Mucosa of gallbladder (tissue), 1 donor: ENCODE measurements around the gene PPARG. TPM values are rescaled to one million over a fixed set of nuclear protein-coding genes. Genes with fewer than 3 reads are reported as not detected.

Experiments used
- DNase-seq: peaks from one replicate; pipeline ENCODE4 v3.0.0-alpha.2; 2020; ENCODE audit warnings: low spot score
- total RNA-seq: library from RNA; stranded (reverse); gene quantifications from one replicate; pipeline ENCODE4 v1.2.1, GENCODE V29; 2021
- donor health status: DM: no; HTN: no; CAD: no.

PPARG gene
- total RNA-seq, 1 donor from 2014 or later, result 13.0 TPM

DNA sequence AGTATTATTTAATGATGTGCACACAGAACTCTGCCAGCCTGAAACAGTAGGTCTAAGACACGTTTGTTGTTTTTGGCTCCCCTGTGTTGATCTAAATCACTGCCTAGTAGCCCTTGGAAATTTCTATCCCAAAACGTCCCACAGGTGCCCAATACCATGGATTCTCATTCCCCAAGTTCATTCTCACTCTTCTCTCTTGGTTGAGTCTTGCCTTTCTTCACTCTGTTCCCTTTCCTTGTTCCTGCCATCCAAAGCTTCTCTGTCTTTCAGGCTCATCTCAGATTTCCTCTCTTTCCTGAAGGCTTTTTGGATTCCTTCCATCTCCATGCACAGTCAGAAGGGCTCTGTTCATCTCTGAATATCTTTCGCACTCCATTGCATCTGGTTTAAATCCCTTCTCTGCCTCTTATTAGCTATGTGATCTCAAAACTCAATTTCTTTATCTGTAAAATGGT is 54.2 kb downstream of the PPARG start:
- DNase-seq, result no peak

DNA sequence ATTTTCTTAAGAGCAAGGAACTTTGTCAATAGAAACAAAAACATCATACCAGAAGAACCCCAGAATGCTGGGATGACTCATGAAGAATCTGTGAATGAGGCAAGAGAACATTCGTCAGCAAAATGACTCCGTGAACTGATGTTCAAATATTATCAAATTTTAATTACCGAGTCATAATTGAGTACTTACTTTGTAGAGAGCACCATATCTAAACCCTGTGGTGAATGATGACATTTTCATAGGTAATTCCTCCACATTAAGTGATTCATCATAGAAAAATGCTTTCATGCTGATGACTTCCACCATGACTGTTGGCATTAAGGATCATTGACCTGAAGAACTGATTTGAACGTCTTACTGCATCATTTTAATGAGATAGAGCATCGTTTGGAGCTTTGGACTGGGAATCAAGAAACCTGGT is 56.3 kb downstream of the PPARG start:
- no peak for DNase-seq

DNA sequence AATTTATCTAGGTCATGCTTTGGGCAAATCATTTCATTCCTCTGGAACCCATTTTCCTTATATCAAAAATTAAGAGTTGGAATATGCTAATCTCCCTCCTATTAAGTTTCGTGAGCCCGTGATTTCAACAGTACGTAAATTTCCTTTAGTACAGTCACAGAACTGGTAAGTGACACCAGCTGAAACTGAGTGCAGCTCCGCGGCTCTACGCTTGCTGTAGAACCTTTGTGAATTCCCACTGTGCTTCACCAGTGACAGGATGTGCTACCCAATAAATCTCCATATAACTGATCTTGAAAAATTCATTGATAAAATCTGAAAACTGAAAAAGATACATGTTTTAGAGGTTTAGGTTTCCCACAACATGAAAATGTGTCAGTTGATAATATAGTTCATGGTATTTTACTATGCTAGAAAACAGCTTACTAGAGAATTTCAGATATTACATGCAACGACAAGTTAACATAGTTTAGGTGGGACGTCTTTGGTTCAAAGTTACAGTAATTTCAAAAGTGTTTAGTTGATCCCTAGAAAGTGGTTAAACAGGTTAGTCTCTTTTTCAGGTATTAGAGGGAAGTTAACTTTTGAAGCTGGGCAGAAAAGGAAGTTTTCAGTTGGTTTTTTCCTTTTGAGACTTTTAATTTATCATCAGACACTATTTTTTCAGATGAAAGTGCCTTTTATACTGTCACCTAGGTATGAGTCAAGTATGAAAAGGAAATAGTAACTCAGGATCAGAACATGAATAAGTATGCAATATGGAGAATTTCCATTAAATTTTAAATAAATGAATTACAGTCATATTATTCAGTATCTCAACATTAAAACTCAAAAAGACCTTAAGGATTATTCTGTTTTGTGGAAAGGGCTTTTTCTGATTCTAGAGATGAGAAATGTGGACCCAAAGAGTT is 57.0 kb downstream of the PPARG start:
- DNase-seq, result no peak

DNA sequence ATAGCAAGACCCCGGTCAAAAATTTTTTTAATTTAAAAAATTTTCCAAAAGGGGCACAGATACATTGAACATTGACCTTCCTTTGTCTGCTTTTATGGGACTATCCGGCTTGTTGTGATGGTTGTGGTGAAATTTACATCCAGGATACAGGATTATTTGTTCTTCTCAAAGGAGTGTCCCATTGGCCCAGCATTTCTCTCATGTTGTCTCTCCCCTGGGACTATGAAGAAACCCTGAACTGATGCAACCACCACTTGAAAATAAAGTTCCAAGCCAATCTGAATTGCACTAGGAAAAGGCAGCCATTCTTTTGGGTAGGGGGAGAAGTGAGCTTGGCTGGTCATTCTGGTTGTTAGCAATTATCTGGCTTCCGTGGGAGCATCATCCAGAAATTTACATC is 58.4 kb downstream of the PPARG start:
- DNase-seq, result no peak

DNA sequence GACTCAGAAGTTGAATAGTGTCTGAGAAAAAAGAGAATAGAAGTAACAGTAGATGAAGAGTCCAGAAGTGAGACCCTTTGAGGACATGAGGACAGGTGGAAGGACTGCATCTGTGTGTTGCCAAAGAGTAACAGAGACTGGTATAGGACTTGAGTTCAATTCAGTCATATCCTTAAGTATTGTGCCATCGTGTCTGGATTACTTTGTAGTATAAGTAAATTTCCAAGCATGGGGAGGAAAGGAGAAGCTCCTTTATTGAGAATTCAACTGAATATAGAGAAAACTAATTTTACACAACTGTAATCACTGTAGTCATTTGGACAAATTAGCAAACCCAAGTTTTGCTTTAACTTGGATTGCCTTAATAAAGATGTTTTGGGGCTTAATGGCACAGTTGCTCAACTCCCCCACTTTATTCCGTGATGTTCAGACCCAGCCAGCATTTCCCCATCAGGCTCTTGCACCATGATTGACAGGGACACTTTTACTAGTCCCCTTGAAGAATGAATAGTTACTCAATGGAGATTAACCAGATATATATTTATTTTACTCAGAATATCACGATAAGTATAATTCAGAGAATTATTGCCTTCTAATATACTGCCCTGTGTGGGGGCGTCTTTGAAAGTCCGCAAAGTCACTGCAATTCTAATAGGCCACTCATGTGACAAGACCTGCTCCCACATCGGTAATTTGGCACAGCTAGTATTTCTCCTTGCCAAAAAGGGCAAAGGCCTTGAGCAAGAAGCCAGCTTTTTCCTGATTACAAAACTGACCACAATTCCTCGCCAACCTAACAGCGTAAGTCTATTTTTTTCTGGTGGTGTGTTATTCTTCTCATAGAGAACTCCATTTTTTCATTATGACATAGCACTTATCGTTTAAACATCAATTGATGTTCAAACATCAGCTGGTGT is 61.3 kb downstream of the PPARG start:
- peak; percentile 68 for DNase-seq

DNA sequence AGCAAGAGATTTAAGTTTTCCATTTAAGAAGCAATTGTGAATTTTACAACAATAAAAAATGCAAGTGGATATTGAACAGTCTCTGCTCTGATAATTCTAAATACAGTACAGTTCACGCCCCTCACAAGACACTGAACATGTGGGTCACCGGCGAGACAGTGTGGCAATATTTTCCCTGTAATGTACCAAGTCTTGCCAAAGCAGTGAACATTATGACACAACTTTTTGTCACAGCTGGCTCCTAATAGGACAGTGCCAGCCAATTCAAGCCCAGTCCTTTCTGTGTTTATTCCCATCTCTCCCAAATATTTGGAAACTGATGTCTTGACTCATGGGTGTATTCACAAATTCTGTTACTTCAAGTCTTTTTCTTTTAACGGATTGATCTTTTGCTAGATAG is 62.3 kb downstream of the PPARG start:
- DNase-seq, result no peak

DNA sequence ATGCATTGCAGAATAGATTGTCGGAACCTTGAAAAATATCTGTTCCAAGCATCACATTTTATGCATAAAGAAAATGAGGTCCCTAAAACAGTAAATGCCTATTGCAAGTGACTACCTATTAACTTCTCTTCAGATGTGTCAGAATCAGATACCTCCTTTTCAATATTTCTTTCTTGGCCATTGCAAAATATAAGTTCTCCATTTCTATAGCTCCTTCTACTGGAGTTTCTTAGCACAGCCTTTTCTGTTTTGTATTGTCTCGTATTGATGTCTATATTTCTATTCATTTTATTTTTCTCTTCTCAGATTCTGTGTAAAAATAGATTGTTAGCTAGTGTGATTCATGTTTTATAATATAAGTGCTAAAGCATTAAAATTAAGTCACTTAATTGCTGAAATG is 63.4 kb downstream of the PPARG start:
- no peak for DNase-seq

DNA sequence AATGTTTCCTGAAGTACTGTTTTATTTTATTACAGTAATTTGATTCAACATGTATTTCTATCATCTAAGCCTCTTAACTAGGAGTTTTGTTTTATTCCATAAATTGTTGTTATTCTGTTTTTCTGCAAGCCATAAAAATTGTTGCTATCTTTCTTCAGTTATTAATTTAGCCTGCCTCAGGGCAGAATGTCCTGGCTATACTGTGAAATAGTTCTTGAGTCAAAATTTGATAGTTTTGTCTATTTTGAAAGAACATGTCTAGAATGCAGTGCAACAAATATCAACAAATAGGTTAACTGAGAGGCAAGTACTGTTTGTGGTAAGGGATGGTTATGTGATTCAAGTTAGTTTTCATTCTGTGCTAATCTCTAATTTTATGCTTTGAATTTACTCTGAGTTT is 63.9 kb downstream of the PPARG start:
- no peak for DNase-seq

DNA sequence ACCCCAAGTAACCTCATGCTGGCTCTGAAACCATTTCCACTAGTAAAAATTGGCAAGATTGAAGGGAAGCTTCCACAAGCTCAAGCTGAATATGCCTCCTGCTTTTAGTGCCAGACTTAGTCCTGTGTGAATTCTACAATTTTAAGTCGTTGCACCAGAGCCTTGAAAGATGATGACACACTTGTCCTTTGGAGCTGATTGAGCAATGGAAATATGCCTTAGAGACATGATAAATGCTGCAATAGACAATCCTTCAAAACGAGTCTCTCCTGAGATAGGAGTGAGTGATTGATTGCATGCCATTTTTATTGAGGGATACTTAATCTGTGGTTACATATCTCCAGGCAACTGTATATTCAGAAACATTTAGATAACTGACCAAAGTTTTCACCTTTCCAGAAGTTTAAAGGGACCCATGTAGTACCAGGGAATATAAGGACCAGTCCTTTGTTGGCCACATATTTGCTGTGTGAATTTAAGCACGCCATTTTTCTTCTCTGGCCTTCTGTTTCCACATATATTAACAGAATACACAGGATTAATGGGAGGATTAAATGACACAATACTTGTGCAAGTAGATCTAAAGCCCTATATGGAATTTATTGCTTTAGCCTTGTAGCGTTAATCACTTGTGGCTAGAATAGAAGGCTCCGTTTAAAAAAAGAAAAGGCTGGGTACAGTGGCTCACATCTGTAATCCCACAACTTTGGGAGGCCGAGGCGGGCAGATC is 65.1 kb downstream of the PPARG start:
- no peak for DNase-seq

DNA sequence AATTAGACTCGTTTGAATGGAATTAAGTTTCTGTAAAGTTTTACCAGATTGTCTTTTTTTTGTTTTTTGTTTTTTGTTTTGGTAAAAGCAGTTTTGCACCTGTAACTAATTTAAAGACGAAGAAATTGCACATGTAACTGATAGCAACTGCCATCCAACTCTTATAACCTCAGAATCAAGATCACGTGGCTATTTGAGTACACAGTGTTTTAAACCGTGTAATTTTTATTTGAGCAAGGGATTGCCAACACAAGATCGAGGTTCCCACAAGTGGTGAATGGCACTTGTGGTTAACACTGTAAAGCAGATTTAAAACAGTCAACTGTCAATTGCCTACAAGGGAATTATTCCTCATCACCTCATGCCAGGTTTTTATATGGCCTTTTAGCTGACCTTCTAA is 67.3 kb downstream of the PPARG start:
- DNase-seq, result no peak

DNA sequence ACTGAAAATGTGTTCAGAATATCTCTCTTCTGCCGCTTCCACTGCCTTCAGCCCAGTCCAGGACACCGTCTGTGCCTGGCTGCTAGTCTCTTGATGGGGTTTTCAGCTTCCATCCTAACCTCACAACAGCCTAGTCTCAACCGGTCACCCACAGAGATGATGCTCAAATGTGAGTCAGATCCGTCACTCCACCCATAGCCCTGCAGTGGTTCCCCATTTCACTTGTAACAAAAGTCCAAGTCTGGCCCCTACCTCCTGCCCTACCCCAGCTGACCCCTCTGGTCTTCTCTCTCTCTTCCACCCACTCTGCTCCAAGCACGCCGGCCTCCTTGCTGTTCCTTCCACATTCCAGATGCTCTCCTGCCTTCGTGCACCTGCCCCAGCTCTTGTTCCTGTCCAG is 68.1 kb downstream of the PPARG start:
- no peak for DNase-seq

DNA sequence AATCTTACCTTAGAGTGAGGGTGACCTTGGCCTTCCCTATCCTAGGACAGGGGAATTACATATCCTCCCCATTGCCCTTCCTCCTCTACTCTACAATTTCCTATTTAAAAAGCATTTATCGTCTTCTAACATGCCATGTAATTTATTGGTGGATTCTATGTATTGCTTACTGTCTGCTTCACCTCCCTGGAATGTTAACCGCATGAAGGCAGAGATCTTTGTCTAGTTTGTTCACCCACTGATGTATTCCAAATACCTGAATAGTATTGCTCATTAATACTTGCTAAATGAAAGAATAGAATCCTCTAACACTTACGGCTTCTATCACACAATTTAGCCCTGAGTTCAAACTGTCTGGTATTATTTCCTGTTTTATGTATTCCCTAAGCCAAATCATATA is 68.6 kb downstream of the PPARG start:
- DNase-seq, result no peak

DNA sequence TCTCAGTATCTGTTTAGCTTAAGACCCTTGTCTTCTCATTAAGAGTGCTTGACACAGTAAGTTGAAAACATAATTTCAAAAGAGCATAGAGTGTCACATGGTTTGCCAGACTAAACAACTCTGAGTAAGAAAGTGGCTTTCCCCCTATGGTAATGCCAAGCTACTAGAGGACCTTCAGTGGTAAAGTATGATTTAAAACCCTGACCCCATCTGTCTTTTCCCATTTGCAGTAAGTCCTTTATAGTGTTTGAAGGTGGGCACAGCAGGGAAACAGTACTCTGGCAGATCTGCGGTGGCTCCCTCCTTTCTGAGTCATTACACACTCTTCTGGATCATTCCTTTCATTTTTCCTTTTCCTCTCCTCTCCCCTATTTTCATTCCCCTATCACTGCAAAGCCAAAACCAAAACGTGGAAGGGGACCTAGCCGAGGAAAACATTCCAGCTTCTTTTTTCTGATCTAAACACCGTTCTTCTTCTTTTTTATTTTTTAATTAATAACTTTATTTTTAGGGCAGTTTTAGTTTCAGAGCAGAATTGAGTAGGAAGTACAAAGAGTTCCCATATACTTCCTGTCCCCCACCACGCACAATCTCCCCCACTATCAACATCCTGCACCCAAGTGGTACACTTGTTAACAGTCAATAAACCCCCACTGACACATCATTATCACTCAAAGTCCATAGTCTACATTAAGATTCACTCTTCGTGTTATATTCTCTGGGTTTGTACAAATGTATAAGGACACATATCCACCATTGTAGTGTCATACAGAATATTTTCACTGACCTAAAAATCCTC is 74.7 kb downstream of the PPARG start:
- no peak for DNase-seq

DNA sequence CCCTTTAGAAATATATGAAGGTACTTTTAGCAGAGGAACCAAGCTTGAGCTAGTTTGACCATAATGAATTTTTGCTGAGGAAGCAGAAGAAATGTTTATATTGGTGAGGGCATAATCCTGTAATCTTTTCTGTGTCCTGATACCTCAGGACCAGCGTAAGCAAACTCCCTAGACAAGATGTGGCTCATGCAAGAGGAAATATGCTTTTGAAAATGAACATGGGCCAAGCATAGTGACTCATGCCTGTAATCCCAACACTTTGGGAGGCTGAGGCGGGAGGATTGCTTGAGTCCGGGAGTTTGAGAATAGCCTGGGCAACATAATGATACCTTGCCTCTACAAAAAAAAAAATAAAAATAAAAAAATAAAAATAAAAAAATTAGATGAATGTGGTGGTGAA is 78.5 kb downstream of the PPARG start:
- DNase-seq, result no peak

DNA sequence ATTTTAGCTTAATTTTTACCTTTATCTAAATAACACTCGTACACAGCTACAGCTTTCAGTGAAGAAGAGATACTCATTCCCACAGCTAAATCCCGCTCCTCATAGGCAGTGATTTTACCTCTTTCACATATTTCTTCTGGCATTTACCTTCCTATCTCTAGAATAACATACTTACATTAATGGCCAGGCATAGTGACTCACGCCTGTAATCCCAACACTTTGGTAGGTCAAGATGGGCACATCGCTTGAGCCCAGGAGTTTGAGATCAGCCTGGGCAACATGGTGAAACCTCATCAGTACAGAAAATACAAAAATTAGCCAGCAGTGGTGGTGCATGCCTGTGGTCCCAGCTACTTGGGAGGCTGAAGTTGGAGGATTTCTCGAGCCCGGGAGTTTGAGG is 80.2 kb downstream of the PPARG start:
- DNase-seq, result no peak

DNA sequence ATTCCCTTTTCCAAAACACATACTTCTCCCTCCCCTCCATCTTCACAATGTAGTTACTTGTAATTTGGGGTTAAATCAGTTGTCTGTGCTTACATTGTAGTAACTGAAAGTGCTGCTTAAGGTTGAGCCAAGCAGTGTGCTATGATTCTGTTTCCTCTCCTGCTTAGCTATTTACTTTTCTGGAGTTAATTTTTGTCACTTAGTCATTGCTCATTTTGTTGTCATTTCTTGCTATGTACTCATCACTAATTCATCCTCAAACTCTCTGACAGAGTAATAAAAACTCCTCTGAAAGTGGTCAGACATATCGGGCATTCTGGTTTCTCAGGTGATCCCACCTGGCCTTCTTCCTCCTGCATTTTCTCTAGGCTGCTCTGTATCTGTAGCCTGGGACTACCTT is 80.7 kb downstream of the PPARG start:
- DNase-seq, result no peak

DNA sequence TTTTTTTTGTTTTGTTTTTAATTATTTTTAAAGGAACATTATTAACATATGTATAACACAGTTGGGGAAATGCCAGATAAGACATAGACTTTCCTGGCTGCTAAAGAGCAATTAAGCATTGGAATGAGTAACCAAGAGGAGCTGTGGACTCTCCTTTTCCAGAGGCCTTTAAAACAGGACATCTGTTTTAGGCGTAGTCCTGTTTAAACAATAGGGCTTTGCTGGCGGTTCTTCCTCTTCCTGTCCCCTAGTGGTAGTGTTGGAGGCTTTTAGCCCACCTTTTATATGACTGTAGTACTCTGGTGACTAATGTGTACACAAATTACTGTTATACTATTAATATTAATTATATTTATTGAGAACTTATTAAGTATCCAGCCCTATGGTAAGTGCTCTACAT is 81.9 kb downstream of the PPARG start:
- no peak for DNase-seq

DNA sequence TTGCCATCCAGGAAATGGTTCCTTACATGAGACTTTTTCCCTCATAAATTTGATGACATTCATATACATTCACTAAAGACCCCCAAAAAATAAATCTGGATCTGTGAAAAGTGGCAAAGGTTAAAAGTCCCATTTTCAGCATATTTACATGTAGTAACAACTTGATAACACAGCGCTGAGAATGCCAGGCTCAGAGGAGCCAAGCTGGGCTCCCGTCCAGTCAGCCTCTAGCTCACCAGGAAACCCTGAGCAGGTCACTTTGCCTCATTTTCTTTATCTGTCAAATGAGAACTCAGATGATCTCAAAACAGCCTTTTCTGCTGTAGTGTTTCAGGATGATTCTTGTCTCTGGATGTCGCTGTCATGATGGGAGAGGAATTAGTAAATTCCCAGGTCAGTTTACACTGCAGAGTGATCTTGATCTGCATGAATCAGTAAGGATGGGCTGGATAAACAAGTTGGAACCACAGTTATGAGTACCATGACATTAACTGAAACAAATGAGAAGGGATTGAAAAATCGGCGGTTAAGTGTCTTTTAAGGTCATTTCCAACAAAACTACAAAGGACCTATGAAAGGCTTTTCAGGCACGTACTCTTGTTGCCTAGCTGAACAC is 82.8 kb downstream of the PPARG start:
- DNase-seq, result peak; percentile 21

DNA sequence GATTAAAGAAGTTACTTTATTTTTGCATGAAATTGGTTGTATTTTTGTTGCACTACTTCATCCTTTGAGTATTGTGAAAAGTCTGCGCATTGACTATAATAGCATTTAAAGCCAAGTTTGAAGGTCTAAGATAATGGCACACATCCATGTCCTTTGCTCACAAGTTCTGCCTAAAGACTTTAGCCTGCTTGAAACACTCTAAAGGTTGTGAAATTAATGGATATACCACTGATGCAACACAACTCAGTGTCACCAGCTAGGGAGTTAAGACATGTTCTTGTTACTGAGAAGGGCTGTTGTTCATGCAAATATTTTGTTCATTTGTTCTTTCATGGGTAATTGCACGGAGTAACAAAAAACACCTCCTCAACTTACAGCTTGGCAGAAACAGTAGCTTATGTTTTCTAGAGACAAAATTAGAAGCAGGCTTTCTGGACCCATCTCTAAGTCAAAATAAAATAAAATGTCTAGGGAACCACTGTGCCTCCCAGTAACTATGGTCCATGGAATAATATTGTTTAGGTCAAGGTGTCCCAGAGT is 83.9 kb downstream of the PPARG start:
- no peak for DNase-seq

DNA sequence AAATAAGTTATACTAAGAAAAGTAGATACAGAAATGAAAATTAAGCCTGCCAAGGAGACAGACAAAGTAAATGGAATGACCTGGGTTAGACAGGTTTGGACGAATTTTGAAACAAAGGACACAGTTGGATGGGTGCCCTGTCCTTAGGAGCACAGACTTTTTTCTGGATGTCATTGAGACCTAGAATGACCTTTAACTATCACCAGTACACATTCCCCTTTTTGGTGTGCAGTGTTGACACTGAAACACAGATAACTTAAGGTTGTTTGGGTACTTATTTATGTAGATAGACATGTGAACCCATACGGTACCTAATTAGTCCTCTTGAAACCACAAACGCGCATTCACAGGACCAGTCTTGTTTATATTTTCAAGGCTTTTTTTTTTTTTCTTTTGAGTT is 86.7 kb downstream of the PPARG start:
- DNase-seq, result no peak
